Caco-2 (cell line): ENCODE measurements around the gene WDPCP. TPM values are rescaled to one million over a fixed set of nuclear protein-coding genes. Genes with fewer than 3 reads are reported as not detected.

Experiments used
- BruUV-seq: library from RNA; stranded (reverse); fragments of 400-500 nt; replicated peaks from 2 replicates; lab custom pipeline; 2021; lab: Mats Ljungman, UMichigan
- CTCF ChIA-PET: fragments of 300-600 bp; sonication (Branson Sonifier 250); formaldehyde crosslinking; loops from one replicate; lab custom pipeline; 2022; ENCODE audit warnings: antibody characterized with exemption; lab: Charles Lee
- POLR2A ChIA-PET: fragments of 300-600 bp; sonication (Branson Sonifier 250); formaldehyde crosslinking; loops from one replicate; lab custom pipeline; 2022; ENCODE audit warnings: antibody characterized with exemption; lab: Charles Lee
- DNase-seq, 2 experiments: peaks; one replicate each; pipeline versions ENCODE4 v3.0.0 to v3.0.0-alpha.2; 2020 to 2022
- H3K27me3 ChIP-seq: replicated peaks from 2 replicates; pipeline ENCODE4 v1.6.0; 2011; ENCODE audit warnings: low read length; ENCODE audit not compliant: control insufficient read depth, insufficient read depth
- H3K36me3 ChIP-seq: 2 replicates; pipeline ENCODE4 v1.5.1; 2011; ENCODE audit warnings: low read length; ENCODE audit not compliant: control insufficient read depth, insufficient read depth
- H3K4me1 ChIP-seq: fragments of 250-450 bp; sonication (Bioruptor Pico); 2 replicates; pipeline ENCODE4 v1.5.1; 2020; ENCODE audit warnings: mild to moderate bottlenecking
- H3K4me3 ChIP-seq: 2 replicates; pipeline ENCODE4 v1.5.1; 2011; ENCODE audit warnings: low read depth, mild to moderate bottlenecking, control low read depth, low read length
- H3K9me3 ChIP-seq: fragments of 250-450 bp; sonication (Bioruptor Pico); 2 replicates; pipeline ENCODE4 v1.5.1; 2020; ENCODE audit warnings: mild to moderate bottlenecking, moderate library complexity
- H3K27ac Mint-ChIP-seq: one replicate; pipeline ENCODE4 v1.8.0; 2022; ENCODE audit warnings: mixed read lengths; ENCODE audit not compliant: unreplicated experiment
- H3K27me3 Mint-ChIP-seq: one replicate; pipeline ENCODE4 v1.8.0; 2022; ENCODE audit warnings: mixed read lengths; ENCODE audit not compliant: insufficient read depth, unreplicated experiment
- H3K36me3 Mint-ChIP-seq: one replicate; pipeline ENCODE4 v1.8.0; 2022; ENCODE audit warnings: mild to moderate bottlenecking, mixed read lengths; ENCODE audit not compliant: insufficient read depth, unreplicated experiment
- H3K4me1 Mint-ChIP-seq: one replicate; pipeline ENCODE4 v1.8.0; 2022; ENCODE audit warnings: low read depth, mixed read lengths; ENCODE audit not compliant: unreplicated experiment
- H3K4me3 Mint-ChIP-seq: one replicate; pipeline ENCODE4 v1.8.0; 2022; ENCODE audit warnings: mild to moderate bottlenecking, moderate library complexity, mixed read lengths; ENCODE audit not compliant: unreplicated experiment
- H3K9me3 Mint-ChIP-seq: one replicate; pipeline ENCODE4 v1.8.0; 2022; ENCODE audit warnings: mixed read lengths; ENCODE audit not compliant: unreplicated experiment
- CTCF ChIP-seq, 2 experiments: fragments of 200-600 bp in 1 of 2; IDR thresholded peaks; 1 replicate in 1 of 2; 2 replicates in 1 of 2; pipeline versions ENCODE4 v1.5.1 to v1.8.0; 2011 to 2022; ENCODE audit warnings: antibody characterized with exemption in 1 of 2, control low read depth in 1 of 2, inconsistent platforms in 1 of 2, low read depth in 1 of 2, low read length in 1 of 2, mild to moderate bottlenecking in 1 of 2, moderate library complexity in 1 of 2; ENCODE audit not compliant: insufficient read depth in 1 of 2, severe bottlenecking in 1 of 2, unreplicated experiment in 1 of 2
- intact Hi-C: fragments of 100-400 bp; cut with micrococcal nuclease; formaldehyde crosslinking; loops from one replicate; pipeline ENCODE4 v1.10.0; 2022; ENCODE audit not compliant: unreplicated experiment
- total RNA-seq: library from RNA; stranded (reverse); gene quantifications from 2 replicates; pipeline ENCODE4 v1.2.3, GENCODE V29; 2022

WDPCP gene
- total RNA-seq, 1 experiment from 2014 or later: 16.2 TPM

- intact Hi-C loops: no loop called here
- CTCF ChIA-PET: no interaction called here
- H3K4me3 ChIP-seq: no peak overlapping the region
- POLR2A ChIA-PET: no interaction called here
- Mint-ChIP-seq H3K27ac (no peak overlapping the region), H3K4me3 (no peak overlapping the region), H3K4me1 (no peaks in the 10 kb centered on the region), H3K27me3 (no peaks in the 10 kb centered on the region), H3K36me3 (no peaks in the 10 kb centered on the region), H3K9me3 (no peaks in the 10 kb centered on the region)
- no peak for TF ChIP-seq CTCF (IDR thresholded peaks at IDR 0.05; ENCODE audit: insufficient read depth in 1 of 2, low read depth in 1 of 2, low read length in 1 of 2, severe bottlenecking in 1 of 2, unreplicated experiment in 1 of 2)
- DNase-seq: no peak
- H3K27me3 ChIP-seq: no peaks in the 10 kb centered on the region
- H3K36me3 ChIP-seq: no peaks in the 10 kb centered on the region
- no peaks in the 10 kb centered on the region for H3K9me3 ChIP-seq
- no TSS peak for BruUV-seq
- no peaks in the 10 kb centered on the region for H3K4me1 ChIP-seq
Measured at GRCh38 chr2:63093502-63093901, 494.8 kb downstream of the WDPCP start.

DNA sequence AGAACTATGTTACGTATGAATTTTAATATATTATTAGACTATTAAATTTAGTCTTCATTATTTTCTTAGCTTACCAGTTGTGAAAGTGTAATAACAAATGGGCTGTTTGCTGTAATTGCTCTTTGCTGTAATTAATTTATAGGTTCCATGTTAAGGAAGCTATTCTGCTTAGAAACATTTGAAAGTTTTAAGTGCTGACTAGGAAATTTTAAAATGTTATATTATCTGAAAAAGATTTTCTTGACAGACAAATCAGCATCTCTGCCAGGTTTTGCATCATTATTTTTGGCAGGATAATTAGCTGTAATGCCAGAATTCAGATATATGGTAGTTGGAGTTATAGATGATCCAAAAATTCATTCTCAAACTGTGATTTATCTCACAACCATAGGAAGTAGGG lies 495.4 kb downstream of the WDPCP start:
- Histone ChIP-seq H3K9me3 (no peaks in the 10 kb centered on the region), H3K4me3 (no peak overlapping the region), H3K27me3 (no peaks in the 10 kb centered on the region), H3K36me3 (no peaks in the 10 kb centered on the region), H3K4me1 (no peaks in the 10 kb centered on the region)
- Mint-ChIP-seq H3K27me3 (no peaks in the 10 kb centered on the region), H3K4me1 (no peaks in the 10 kb centered on the region), H3K36me3 (no peaks in the 10 kb centered on the region), H3K9me3 (no peaks in the 10 kb centered on the region), H3K27ac (no peak overlapping the region), H3K4me3 (no peak overlapping the region)
- ChIA-PET CTCF (no interaction called here), POLR2A (no interaction called here)
- no TSS peak for BruUV-seq
- intact Hi-C loops: no loop called here
- DNase-seq: no peak
- no peak for TF ChIP-seq CTCF (IDR thresholded peaks at IDR 0.05; ENCODE audit: insufficient read depth in 1 of 2, low read depth in 1 of 2, low read length in 1 of 2, severe bottlenecking in 1 of 2, unreplicated experiment in 1 of 2)

GRCh38 chr2:63092401-63092800 lies 495.9 kb downstream of the WDPCP start:
- no peaks in the 10 kb centered on the region for H3K4me1 Mint-ChIP-seq
- Histone ChIP-seq H3K36me3 (no peaks in the 10 kb centered on the region), H3K4me3 (no peak overlapping the region), H3K4me1 (no peaks in the 10 kb centered on the region), H3K27me3 (no peaks in the 10 kb centered on the region), H3K9me3 (no peaks in the 10 kb centered on the region)
- ChIA-PET CTCF (no interaction called here), POLR2A (no interaction called here)
- intact Hi-C loops: no loop called here
- DNase-seq: no peak
- no peaks in the 10 kb centered on the region for H3K9me3 Mint-ChIP-seq
- H3K36me3 Mint-ChIP-seq: no peaks in the 10 kb centered on the region
- no peaks in the 10 kb centered on the region for H3K27me3 Mint-ChIP-seq
- no peak overlapping the region for H3K27ac Mint-ChIP-seq
- BruUV-seq: no TSS peak
- no peak overlapping the region for H3K4me3 Mint-ChIP-seq
- no peak for TF ChIP-seq CTCF (IDR thresholded peaks at IDR 0.05; ENCODE audit: insufficient read depth in 1 of 2, low read depth in 1 of 2, low read length in 1 of 2, severe bottlenecking in 1 of 2, unreplicated experiment in 1 of 2)
